A549 (cell line): ENCODE results near the gene ZSCAN26. TPM values are rescaled to one million over a fixed set of nuclear protein-coding genes. Genes with fewer than 3 reads are reported as not detected.

Experiments
- ATAC-seq, 2 experiments: fragments of 200-7000 bp in 1 of 2; fragments of >200 bp in 1 of 2; cut with Nextera tagmentation in 1 of 2; cut with Tn5 transposase in 1 of 2; 3 replicates each; pipeline versions ENCODE4 v1.8.0 to v1.9.1; 2018 to 2020; ENCODE audit warnings: mild to moderate bottlenecking in 1 of 2, moderate library complexity in 1 of 2
- CTCF ChIA-PET: fragments of 300-600 bp; sonication (Branson Sonifier 250); formaldehyde crosslinking; extraction: SDS; loops from one replicate; lab custom pipeline; 2021; ENCODE audit warnings: antibody characterized with exemption, inconsistent platforms; lab: Yijun Ruan, JAX
- POLR2A ChIA-PET: fragments of 350-600 bp; formaldehyde crosslinking; extraction: SDS; loops from one replicate; lab custom pipeline; 2021; ENCODE audit warnings: antibody characterized with exemption, inconsistent platforms; lab: Yijun Ruan, JAX
- DNase-seq, 2 experiments: peaks; one replicate each; pipeline versions ENCODE4 v3.0.0 to v3.0.0-alpha.2; 2011 to 2016; ENCODE audit warnings: low read depth in 1 of 2, low spot score in 1 of 2
- FAIRE-seq: peaks from 2 replicates; lab custom pipeline; 2011; peaks lifted over from hg19 to GRCh38; lab: Jason Lieb, UNC
- H3K27ac ChIP-seq, 2 experiments: fragments of >200 bp; sonication (Bioruptor Twin); formaldehyde crosslinking; 3 replicates each; pipeline ENCODE4 v1.5.1; 2016 to 2017
- H3K4me1 ChIP-seq: fragments of >200 bp; sonication (Bioruptor Twin); formaldehyde crosslinking; 3 replicates; pipeline ENCODE4 v1.6.1; 2016
- H3K4me2 ChIP-seq: fragments of >200 bp; sonication (Bioruptor Twin); formaldehyde crosslinking; 3 replicates; pipeline ENCODE4 v1.6.1; 2016
- H3K4me3 ChIP-seq: fragments of >200 bp; sonication (Bioruptor Twin); formaldehyde crosslinking; 3 replicates; pipeline ENCODE4 v1.5.1; 2016
- H3K9me3 ChIP-seq: fragments of >200 bp; sonication (Bioruptor Twin); formaldehyde crosslinking; 3 replicates; pipeline ENCODE4 v1.6.1; 2016
- BCL3 ChIP-seq: fragments of >200 bp; sonication (Bioruptor Twin); formaldehyde crosslinking; IDR thresholded peaks from 3 replicates; pipeline ENCODE4 v1.6.1; 2016
- CBX2 ChIP-seq: fragments of 200-600 bp; sonication (generic); IDR thresholded peaks from 2 replicates; pipeline ENCODE4 v1.6.1; 2016; ENCODE audit warnings: low read depth, mild to moderate bottlenecking, borderline replicate concordance
- CEBPB ChIP-seq, 2 experiments: fragments of >200 bp in 1 of 2; sonication (Bioruptor Twin) in 1 of 2; formaldehyde crosslinking in 1 of 2; IDR thresholded peaks; 2 replicates each; pipeline ENCODE4 v1.6.1; 2012 to 2016
- EHF ChIP-seq: fragments of 250-450 bp; sonication (Bioruptor Pico); IDR thresholded peaks from 2 replicates; pipeline ENCODE4 v1.5.0; 2020; ENCODE audit warnings: mild to moderate bottlenecking
- EHMT2 ChIP-seq: fragments of 200-600 bp; sonication (generic); IDR thresholded peaks from 2 replicates; pipeline ENCODE4 v1.6.1; 2016; ENCODE audit warnings: antibody characterized with exemption, low read depth, mild to moderate bottlenecking, moderate library complexity
- FOSB ChIP-seq: fragments of 250-450 bp; sonication (Bioruptor Pico); IDR thresholded peaks from 2 replicates; pipeline ENCODE4 v1.5.0; 2020; ENCODE audit warnings: mild to moderate bottlenecking, moderate library complexity
- FOXS1 ChIP-seq: fragments of 250-450 bp; sonication (Bioruptor Pico); IDR thresholded peaks from 2 replicates; pipeline ENCODE4 v1.5.0; 2020; ENCODE audit warnings: mild to moderate bottlenecking, moderate library complexity
- GATA3 ChIP-seq: IDR thresholded peaks from 2 replicates; pipeline ENCODE4 v1.6.1; 2012; ENCODE audit warnings: borderline replicate concordance
- HDAC2 ChIP-seq: fragments of 200-600 bp; sonication (generic); IDR thresholded peaks from 2 replicates; pipeline ENCODE4 v1.6.1; 2016
- HEYL ChIP-seq: fragments of 250-450 bp; sonication (Bioruptor Pico); IDR thresholded peaks from 2 replicates; pipeline ENCODE4 v1.8.0; 2021; ENCODE audit warnings: mild to moderate bottlenecking, moderate library complexity
- HOXA7 ChIP-seq: fragments of 250-450 bp; sonication (Bioruptor Pico); IDR thresholded peaks from 2 replicates; pipeline ENCODE4 v1.5.0; 2020; ENCODE audit warnings: mild to moderate bottlenecking, moderate library complexity
- JUN ChIP-seq, 2 experiments: fragments of >200 bp; sonication (Bioruptor Twin); formaldehyde crosslinking; IDR thresholded peaks; 2 replicates in 1 of 2; 3 replicates in 1 of 2; pipeline ENCODE4 v1.6.1; 2016 to 2017
- JUNB ChIP-seq: fragments of >200 bp; sonication (Bioruptor Twin); formaldehyde crosslinking; IDR thresholded peaks from 2 replicates; pipeline ENCODE4 v1.6.1; 2016
- KDM1A ChIP-seq: fragments of 200-600 bp; sonication (generic); IDR thresholded peaks from 2 replicates; pipeline ENCODE4 v1.6.1; 2016; ENCODE audit warnings: low read depth, mild to moderate bottlenecking
- MAZ ChIP-seq: fragments of 150-350 bp; IDR thresholded peaks from 2 replicates; pipeline ENCODE4 v1.6.1; 2014; ENCODE audit warnings: antibody characterized with exemption, low read depth, low read length, borderline replicate concordance
- NPAS2 ChIP-seq: fragments of 250-450 bp; sonication (Bioruptor Pico); IDR thresholded peaks from 2 replicates; pipeline ENCODE4 v1.8.0; 2022; ENCODE audit warnings: mild to moderate bottlenecking, moderate library complexity, borderline replicate concordance
- PBX3 ChIP-seq: IDR thresholded peaks from 2 replicates; pipeline ENCODE4 v1.6.1; 2012
- PHF8 ChIP-seq: fragments of 200-600 bp; sonication (generic); IDR thresholded peaks from 2 replicates; pipeline ENCODE4 v1.6.1; 2016; ENCODE audit warnings: low read depth, mild to moderate bottlenecking, antibody characterized with exemption, moderate library complexity, borderline replicate concordance
- POLR2A ChIP-seq: IDR thresholded peaks from 2 replicates; pipeline ENCODE4 v1.6.1; 2012; ENCODE audit warnings: mild to moderate bottlenecking, low read length
- RARB ChIP-seq: fragments of 250-450 bp; sonication (Bioruptor Pico); IDR thresholded peaks from 2 replicates; pipeline ENCODE4 v1.8.0; 2021; ENCODE audit warnings: mild to moderate bottlenecking, moderate library complexity
- REST ChIP-seq: fragments of 200-600 bp; sonication (generic); IDR thresholded peaks from 2 replicates; pipeline ENCODE4 v1.6.1; 2016; ENCODE audit warnings: antibody characterized with exemption, mild to moderate bottlenecking, moderate library complexity
- RFX5 ChIP-seq: fragments of 450-650 bp; IDR thresholded peaks from 2 replicates; pipeline ENCODE4 v1.7.1; 2014; ENCODE audit warnings: antibody characterized with exemption, mild to moderate bottlenecking, moderate library complexity
- SMC3 ChIP-seq: fragments of >200 bp; sonication (Bioruptor Twin); formaldehyde crosslinking; IDR thresholded peaks from 3 replicates; pipeline ENCODE4 v1.6.1; 2018; ENCODE audit warnings: inconsistent platforms
- ZC3H11A ChIP-seq: fragments of 450-650 bp; IDR thresholded peaks from 2 replicates; pipeline ENCODE4 v1.6.1; 2014; ENCODE audit warnings: antibody characterized with exemption, mild to moderate bottlenecking
- ZNF302 ChIP-seq: fragments of 250-450 bp; sonication (Bioruptor Pico); IDR thresholded peaks from 2 replicates; pipeline ENCODE4 v1.9.0; 2021; ENCODE audit warnings: inconsistent platforms, mild to moderate bottlenecking, moderate library complexity
- WGBS: methylation state at CpG from one replicate; pipeline ENCODE4 v1.1.6; 2017; ENCODE audit errors: missing lambda C conversion rate; 5-methylcytosine and 5-hydroxymethylcytosine counted together
- polyA plus RNA-seq, 4 experiments: library from polyadenylated mRNA; depleted of rRNA in 3 of 4; stranded (reverse); fragments of >200 nt; fragmentation: RNase III in 1 of 4; extraction: RNeasy Plus Mini Kit Qiagen cat#74134 plus additional on column Dnase treatment in 1 of 4; gene quantifications; 2 replicates in 3 of 4; 3 replicates in 1 of 4; pipeline ENCODE4 v1.2.3, GENCODE V29; 2011 to 2017

ZSCAN26 gene
- polyA plus RNA-seq, 2 of the 4 experiments (the other 2 are of a cell fraction), result 6.2 to 10.1 TPM

- TF ChIP-seq REST, result no peak
- no peak for TF ChIP-seq FOXS1 (CRISPR knock-in tag)
- TF ChIP-seq POLR2A, result no peak
- TF ChIP-seq ZNF302 (CRISPR knock-in tag), result no peak
- no peak for TF ChIP-seq EHF (CRISPR knock-in tag)
- TF ChIP-seq PHF8, result peak; percentile 43; the same call in 1 of the 2 replicates
- TF ChIP-seq HDAC2, result no peak
- TF ChIP-seq CBX2, result no peak
- TF ChIP-seq, all 56 proteins: peak for 5
These were observed 14.7 kb upstream of the ZSCAN26 start, which contains the start of gene ZKSCAN4 (continued) for GRCh38 chr6:28252009-28252975.

- no peak overlapping the region for H3K4me2 ChIP-seq
- TF ChIP-seq CEBPB (IDR thresholded peaks at IDR 0.05) (no peak), SMC3 (no peak), CBX2 (no peak), NPAS2 (CRISPR knock-in tag) (no peak), JUN (IDR thresholded peaks at IDR 0.05) (no peak), FOSB (CRISPR knock-in tag) (no peak), RARB (CRISPR knock-in tag) (no peak), JUNB (no peak), BCL3 (no peak), MAZ (no peak), ZC3H11A (no peak), HEYL (CRISPR knock-in tag) (no peak), KDM1A (no peak), HOXA7 (no peak), EHMT2 (no peak), PBX3 (no peak), GATA3 (no peak), RFX5 (no peak)
- FAIRE-seq (no peak), DNase-seq (no peak), ATAC-seq (no peak)
- no peak overlapping the region for H3K4me3 ChIP-seq
- WGBS, result 78% methylated on average over 1 of the region's 1 CpG
- no peak overlapping the region for H3K27ac ChIP-seq
- ChIA-PET CTCF (interaction anchor here (1.7 kb wide), 1 partner anchor 102 kb away, joined by 7 read pairs; no protein-coding TSS in a partner anchor), POLR2A (no interaction called here)
- H3K4me1 ChIP-seq, result peaks cover 5% of the 10 kb centered on the region; the same call in 1 of the 3 replicates
- H3K9me3 ChIP-seq, result no peaks in the 10 kb centered on the region
These were observed 12.8 kb upstream of the ZSCAN26 start for GRCh38 chr6:28254121-28254519.
